HG03196 (cell line): ENCODE results near the gene FARP2.
"Not testable (repeated sequence)": the region's sequence is repeated elsewhere in the genome, so short reads cannot be mapped to it uniquely, and the experiment has no call there.

Source experiments
- ATAC-seq: cut with Tn5 transposase; IDR thresholded peaks from one replicate; pipeline ENCODE4 v1.9.1; 2021; ENCODE audit not compliant: unreplicated experiment

FARP2 gene

GRCh38 chr2:241451840-241452506, 95.9 kb downstream of the FARP2 start:
- ATAC-seq = no peak

GRCh38 chr2:241453919-241454318, 97.8 kb downstream of the FARP2 start:
- ATAC-seq = not testable (repeated sequence)

- ATAC-seq = no peak
These were observed 98.9 kb downstream of the FARP2 start for GRCh38 chr2:241454837-241455485.

- ATAC-seq = no peak
These were observed 100.5 kb downstream of the FARP2 start for GRCh38 chr2:241456546-241456945.

- no peak for ATAC-seq
These were observed 102.6 kb downstream of the FARP2 start for GRCh38 chr2:241458687-241459086.

GRCh38 chr2:241459520-241459919, 103.4 kb downstream of the FARP2 start:
- no peak for ATAC-seq

- no peak for ATAC-seq
These were observed 104.5 kb downstream of the FARP2 start for GRCh38 chr2:241460631-241461030.

- no peak for ATAC-seq
These were observed 105.9 kb downstream of the FARP2 start for GRCh38 chr2:241461693-241462677.

- ATAC-seq = no peak
These were observed 107.4 kb downstream of the FARP2 start for GRCh38 chr2:241463276-241464135.

GRCh38 chr2:241465543-241465942, 109.5 kb downstream of the FARP2 start:
- no peak for ATAC-seq

- ATAC-seq = no peak
These were observed 110.1 kb downstream of the FARP2 start for GRCh38 chr2:241466230-241466629.

- no peak for ATAC-seq
These were observed 111.8 kb downstream of the FARP2 start for GRCh38 chr2:241467777-241468475.

GRCh38 chr2:241468476-241468781, 112.3 kb downstream of the FARP2 start:
- no peak for ATAC-seq

GRCh38 chr2:241469746-241470145, 113.7 kb downstream of the FARP2 start:
- no peak for ATAC-seq

GRCh38 chr2:241473399-241473798, 117.3 kb downstream of the FARP2 start:
- no peak for ATAC-seq

- ATAC-seq = no peak
These were observed 119.2 kb downstream of the FARP2 start for GRCh38 chr2:241475267-241475666.

- no peak for ATAC-seq
These were observed 122.1 kb downstream of the FARP2 start for GRCh38 chr2:241478166-241478565.

GRCh38 chr2:241479026-241479898, 123.2 kb downstream of the FARP2 start:
- no peak for ATAC-seq

- ATAC-seq = no peak
These were observed 125.6 kb downstream of the FARP2 start for GRCh38 chr2:241481687-241482086.
